ENCODE measurements around the gene KCNQ1.

KCNQ1 gene

GRCh38 chr11:2656859-2657258 is 212.1 kb downstream of the KCNQ1 start:
- no peak overlapping the region for H3K4me3 ChIP-seq (ENCODE audit: low read depth, low read length)
- no peak for DNase-seq (ENCODE audit: low read depth)
- no peak for TF ChIP-seq CTCF (IDR thresholded peaks at IDR 0.05; ENCODE audit: low read depth, low read length, missing control alignments)
- in situ Hi-C loops (cut with HindIII; ENCODE audit: low sequenced_read_pairs) = loop anchor here (25.0 kb wide), 1 partner anchor 205 kb away; no protein-coding TSS in a partner anchor

GRCh38 chr11:2657697-2658284 is 213.0 kb downstream of the KCNQ1 start:
- in situ Hi-C loops (cut with HindIII; ENCODE audit: low sequenced_read_pairs) = loop anchor here (25.0 kb wide), 1 partner anchor 205 kb away; no protein-coding TSS in a partner anchor
- DNase-seq (ENCODE audit: low read depth) = no peak
- H3K4me3 ChIP-seq (ENCODE audit: low read depth, low read length) = no peak overlapping the region
- TF ChIP-seq CTCF (IDR thresholded peaks at IDR 0.05; ENCODE audit: low read depth, low read length, missing control alignments) = no peak

- TF ChIP-seq CTCF (IDR thresholded peaks at IDR 0.05; ENCODE audit: low read depth, low read length, missing control alignments) = no peak
- in situ Hi-C loops (cut with HindIII; ENCODE audit: low sequenced_read_pairs) = loop anchor here (25.0 kb wide), 1 partner anchor 202 kb away; no protein-coding TSS in a partner anchor
- no peak for DNase-seq (ENCODE audit: low read depth)
- no peak overlapping the region for H3K4me3 ChIP-seq (ENCODE audit: low read depth, low read length)
These were observed 215.6 kb downstream of the KCNQ1 start for GRCh38 chr11:2660357-2660939.

GRCh38 chr11:2661173-2662023 is 216.6 kb downstream of the KCNQ1 start:
- no peak for DNase-seq (ENCODE audit: low read depth)
- TF ChIP-seq CTCF (IDR thresholded peaks at IDR 0.05; ENCODE audit: low read depth, low read length, missing control alignments) = no peak
- no peak overlapping the region for H3K4me3 ChIP-seq (ENCODE audit: low read depth, low read length)
- in situ Hi-C loops (cut with HindIII; ENCODE audit: low sequenced_read_pairs) = loop anchor here (25.0 kb wide), 1 partner anchor 201 kb away; no protein-coding TSS in a partner anchor

GRCh38 chr11:2662024-2662312 is 217.2 kb downstream of the KCNQ1 start:
- in situ Hi-C loops (cut with HindIII; ENCODE audit: low sequenced_read_pairs) = loop anchor here (25.0 kb wide), 1 partner anchor 200 kb away; no protein-coding TSS in a partner anchor
- no peak for DNase-seq (ENCODE audit: low read depth)

More at GRCh38 chr11:2662024-2662312, 217.2 kb downstream of the KCNQ1 start:
- no peak for TF ChIP-seq CTCF (IDR thresholded peaks at IDR 0.05; ENCODE audit: low read depth, low read length, missing control alignments)
- no peak overlapping the region for H3K4me3 ChIP-seq (ENCODE audit: low read depth, low read length)

All from astrocyte of the cerebellum (primary cell).